GM18873 (cell line): Measurements from ENCODE around the gene PIWIL4.

Experiments
- ATAC-seq: cut with Tn5 transposase; IDR thresholded peaks from one replicate; pipeline ENCODE4 v1.9.1; 2021; ENCODE audit warnings: mild to moderate bottlenecking, moderate library complexity, moderate number of reproducible peaks; ENCODE audit not compliant: unreplicated experiment, low FRiP score

PIWIL4 gene

GRCh38 chr11:94567181-94567670, at the start of gene PIWIL4:
Gene PIWIL4 (plus strand): TSS chr11:94567368. CDS start chr11:94567519, 151 bp downstream.
- ATAC-seq: no peak

- ATAC-seq: no peak
Measured at GRCh38 chr11:94518300-94518699, 48.9 kb upstream of the PIWIL4 start.

DNA sequence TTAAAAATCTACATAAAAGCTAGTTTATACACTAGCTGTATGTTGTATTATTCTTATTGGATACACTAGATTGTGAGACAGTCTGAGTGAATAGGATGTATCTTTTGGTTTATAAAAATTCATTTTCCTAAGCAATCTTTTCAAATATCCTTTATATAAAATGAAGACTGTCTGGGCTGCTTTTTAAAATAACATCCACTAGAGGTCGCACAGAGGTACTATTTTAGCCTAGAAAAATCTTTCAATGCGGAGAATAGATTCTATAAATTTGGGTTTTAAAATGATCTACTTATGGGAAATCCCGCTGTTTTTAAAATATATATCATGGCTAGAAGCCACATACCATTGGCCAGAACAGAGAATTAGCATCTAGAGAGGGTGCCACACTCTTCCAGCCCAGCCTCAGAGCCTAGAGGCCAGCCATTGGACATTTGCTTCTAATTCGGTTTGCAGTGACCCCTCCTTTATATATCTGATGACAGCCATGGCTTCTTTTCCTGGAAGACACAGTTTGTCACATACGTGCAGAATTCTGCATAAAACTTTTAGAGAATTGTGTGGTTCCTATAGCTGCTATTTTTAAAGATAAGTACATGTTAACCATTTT, 47.6 kb upstream of the PIWIL4 start:
- no peak for ATAC-seq

- no peak for ATAC-seq
Measured at GRCh38 chr11:94521684-94522083, 45.5 kb upstream of the PIWIL4 start.

GRCh38 chr11:94524341-94524740, 42.8 kb upstream of the PIWIL4 start:
- ATAC-seq: no peak

DNA sequence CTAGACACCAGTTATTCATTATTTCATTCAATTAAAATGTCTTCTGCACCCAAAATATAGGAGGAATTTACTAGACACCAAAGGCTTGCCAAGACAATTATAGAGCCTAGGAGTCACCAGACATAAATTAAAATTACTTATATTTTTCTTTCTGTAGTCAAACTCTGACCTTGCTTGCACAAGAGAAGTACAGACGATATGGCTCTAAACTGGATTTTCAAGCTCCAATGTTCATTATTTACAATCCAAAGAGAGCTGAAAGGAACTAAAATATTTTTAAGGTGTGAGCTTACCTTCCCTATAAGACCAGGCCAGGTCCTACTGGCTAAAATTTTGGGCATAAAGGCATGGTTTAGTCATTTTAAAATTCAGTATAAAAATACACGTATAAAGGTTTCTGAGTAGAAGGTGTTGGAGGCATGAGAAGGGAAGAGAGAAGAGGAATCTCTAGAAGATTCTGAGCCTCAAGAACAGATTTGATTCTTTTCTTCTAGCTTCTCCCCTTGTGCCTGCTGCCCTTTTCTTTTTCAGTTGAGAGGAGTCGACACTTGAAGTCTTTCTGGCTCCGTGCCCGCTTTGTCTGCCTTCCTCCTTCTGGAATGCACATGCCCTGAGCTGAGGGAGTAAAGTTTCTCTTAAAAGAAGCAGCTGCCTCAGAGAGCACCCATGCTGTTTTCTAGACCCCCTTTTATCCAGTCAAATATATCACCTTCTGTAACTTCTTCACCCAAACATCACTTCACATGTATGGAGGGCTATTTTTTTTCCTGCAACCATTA, 41.4 kb upstream of the PIWIL4 start:
- ATAC-seq: no peak

DNA sequence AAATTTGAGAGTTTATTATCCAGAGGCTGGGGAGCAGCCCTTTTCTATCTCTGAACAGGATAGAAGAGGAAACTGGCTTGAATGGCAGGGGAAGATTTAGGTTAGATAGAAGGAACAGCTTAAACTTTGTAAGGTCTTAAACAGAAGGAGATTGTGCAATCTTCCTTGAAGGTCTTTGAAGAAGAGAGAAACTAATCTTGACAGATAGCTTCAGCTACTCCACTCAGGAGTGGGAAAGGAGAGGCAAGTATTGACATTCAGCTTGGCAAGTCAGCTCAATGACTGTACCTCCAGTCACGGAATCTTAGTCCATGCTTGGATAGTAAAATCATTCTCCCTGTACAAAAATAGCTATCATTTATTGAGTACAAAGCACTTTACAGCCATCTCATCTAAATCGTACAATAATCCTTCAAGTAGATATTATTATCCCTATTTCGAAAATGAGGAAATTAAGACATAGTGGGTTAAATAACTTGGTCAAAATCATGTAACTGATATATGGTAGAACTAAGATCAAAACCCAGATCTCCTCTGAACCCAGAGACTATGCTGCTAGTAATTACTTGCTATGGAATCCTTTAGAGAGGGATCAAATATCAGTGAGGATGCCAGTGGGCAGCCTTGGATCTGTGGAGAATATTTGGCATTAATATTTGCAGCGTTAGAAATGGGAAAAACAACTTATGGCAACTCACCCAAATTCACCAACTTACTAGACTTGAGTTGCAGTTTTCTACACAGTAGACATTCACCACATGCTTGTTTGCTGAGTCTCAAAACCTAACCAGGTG, 40.3 kb upstream of the PIWIL4 start:
- ATAC-seq: no peak

DNA sequence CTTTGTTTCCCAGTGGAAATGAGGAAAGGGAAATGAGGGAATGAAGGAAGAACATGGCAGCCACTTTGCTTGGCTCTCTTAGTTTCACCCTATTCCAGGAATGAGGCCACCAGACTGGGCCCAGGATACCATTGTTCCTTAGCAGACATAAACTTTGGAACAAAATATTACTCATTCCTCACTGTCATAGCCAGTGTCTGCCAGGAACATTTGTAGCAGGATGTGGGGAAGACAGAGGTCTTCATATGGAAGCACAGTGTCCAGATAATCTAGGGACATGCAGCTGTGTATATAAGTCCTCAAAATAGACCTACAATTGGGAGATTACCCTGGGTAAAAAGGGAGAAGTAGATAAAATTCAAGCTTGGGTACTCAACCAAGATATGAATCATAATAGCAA, 38.6 kb upstream of the PIWIL4 start:
- ATAC-seq: no peak

- ATAC-seq: no peak
Measured at GRCh38 chr11:94532211-94532610, 35.0 kb upstream of the PIWIL4 start.

GRCh38 chr11:94533206-94533605, 34.0 kb upstream of the PIWIL4 start:
- no peak for ATAC-seq

DNA sequence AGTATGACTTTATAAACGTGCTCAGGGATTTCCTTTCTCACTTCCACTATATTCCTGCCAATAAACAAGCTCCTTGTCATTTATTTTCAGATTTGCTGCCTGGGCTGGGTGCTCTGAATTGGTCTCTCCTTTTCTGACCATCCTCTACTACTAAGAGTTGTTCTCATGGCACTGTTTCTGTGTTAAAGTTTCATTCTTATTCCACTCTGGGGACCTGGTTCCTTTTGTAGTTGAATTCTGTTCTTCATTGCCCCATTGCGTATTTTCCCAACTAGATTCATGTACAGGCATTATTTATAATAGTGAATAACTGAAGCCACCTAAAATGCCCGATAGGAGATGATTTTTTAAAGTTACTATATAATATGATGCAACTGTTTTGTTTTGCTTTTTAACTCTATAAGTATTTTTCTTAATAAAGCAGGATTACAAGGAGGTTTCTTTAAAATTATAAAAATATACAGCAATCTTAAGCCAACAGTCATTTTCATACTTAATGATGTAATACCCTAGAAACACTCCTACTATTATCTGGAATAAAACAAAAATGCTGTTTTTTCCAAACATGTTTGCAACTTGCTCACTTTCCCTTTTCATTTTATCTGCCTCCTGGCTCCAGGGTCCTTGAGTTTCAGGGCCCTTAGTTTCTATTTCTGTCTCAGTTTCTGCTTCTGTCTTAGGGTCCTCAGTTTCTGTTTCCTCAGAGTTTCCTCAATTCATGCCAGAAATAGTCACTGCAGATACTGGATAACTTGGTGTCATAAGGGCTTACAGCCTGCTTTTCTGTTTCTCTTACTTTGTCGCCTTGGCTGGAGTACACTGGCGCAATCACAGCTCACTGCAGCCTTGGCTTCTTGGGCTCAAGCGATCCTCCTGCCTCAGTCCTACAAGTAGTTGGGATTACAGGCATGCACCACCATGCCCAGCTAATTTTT, 33.2 kb upstream of the PIWIL4 start:
- ATAC-seq: no peak

GRCh38 chr11:94536386-94536785, 30.8 kb upstream of the PIWIL4 start:
- ATAC-seq: no peak

GRCh38 chr11:94537031-94537600, 30.1 kb upstream of the PIWIL4 start:
- no peak for ATAC-seq

- no peak for ATAC-seq
Measured at GRCh38 chr11:94539420-94539819, 27.7 kb upstream of the PIWIL4 start.

DNA sequence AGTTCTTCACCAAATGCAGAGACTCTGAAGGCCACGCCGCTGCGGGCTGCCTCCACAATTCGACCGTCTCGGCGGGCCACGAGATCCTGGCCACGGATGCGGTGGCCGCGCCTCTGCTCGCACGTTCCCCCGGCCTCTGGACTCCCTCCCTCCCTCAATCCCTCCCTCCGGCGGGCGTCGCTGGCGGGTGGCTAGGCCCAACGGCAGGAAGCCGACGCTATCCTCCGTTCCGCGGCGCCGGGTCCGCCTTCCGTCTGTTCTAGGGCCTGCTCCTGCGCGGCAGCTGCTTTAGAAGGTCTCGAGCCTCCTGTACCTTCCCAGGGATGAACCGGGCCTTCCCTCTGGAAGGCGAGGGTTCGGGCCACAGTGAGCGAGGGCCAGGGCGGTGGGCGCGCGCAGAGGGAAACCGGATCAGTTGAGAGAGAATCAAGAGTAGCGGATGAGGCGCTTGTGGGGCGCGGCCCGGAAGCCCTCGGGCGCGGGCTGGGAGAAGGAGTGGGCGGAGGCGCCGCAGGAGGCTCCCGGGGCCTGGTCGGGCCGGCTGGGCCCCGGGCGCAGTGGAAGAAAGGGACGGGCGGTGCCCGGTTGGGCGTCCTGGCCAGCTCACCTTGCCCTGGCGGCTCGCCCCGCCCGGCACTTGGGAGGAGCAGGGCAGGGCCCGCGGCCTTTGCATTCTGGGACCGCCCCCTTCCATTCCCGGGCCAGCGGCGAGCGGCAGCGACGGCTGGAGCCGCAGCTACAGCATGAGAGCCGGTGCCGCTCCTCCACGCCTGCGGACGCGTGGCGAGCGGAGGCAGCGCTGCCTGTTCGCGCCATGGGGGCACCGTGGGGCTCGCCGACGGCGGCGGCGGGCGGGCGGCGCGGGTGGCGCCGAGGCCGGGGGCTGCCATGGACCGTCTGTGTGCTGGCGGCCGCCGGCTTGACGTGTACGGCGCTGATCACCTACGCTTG, 23.2 kb upstream of the PIWIL4 start, which contains the start of gene FUT4:
Gene FUT4 (plus strand): TSS at position 227 of the 951 bp plus-strand sequence. CDS start 213 bp downstream, at position 440.
- ATAC-seq: peak; percentile 86

DNA sequence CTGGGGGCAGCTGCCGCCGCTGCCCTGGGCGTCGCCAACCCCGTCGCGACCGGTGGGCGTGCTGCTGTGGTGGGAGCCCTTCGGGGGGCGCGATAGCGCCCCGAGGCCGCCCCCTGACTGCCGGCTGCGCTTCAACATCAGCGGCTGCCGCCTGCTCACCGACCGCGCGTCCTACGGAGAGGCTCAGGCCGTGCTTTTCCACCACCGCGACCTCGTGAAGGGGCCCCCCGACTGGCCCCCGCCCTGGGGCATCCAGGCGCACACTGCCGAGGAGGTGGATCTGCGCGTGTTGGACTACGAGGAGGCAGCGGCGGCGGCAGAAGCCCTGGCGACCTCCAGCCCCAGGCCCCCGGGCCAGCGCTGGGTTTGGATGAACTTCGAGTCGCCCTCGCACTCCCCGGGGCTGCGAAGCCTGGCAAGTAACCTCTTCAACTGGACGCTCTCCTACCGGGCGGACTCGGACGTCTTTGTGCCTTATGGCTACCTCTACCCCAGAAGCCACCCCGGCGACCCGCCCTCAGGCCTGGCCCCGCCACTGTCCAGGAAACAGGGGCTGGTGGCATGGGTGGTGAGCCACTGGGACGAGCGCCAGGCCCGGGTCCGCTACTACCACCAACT, 22.4 kb upstream of the PIWIL4 start:
- ATAC-seq: no peak

DNA sequence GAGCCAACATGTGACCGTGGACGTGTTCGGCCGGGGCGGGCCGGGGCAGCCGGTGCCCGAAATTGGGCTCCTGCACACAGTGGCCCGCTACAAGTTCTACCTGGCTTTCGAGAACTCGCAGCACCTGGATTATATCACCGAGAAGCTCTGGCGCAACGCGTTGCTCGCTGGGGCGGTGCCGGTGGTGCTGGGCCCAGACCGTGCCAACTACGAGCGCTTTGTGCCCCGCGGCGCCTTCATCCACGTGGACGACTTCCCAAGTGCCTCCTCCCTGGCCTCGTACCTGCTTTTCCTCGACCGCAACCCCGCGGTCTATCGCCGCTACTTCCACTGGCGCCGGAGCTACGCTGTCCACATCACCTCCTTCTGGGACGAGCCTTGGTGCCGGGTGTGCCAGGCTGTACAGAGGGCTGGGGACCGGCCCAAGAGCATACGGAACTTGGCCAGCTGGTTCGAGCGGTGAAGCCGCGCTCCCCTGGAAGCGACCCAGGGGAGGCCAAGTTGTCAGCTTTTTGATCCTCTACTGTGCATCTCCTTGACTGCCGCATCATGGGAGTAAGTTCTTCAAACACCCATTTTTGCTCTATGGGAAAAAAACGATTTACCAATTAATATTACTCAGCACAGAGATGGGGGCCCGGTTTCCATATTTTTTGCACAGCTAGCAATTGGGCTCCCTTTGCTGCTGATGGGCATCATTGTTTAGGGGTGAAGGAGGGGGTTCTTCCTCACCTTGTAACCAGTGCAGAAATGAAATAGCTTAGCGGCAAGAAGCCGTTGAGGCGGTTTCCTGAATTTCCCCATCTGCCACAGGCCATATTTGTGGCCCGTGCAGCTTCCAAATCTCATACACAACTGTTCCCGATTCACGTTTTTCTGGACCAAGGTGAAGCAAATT, 21.7 kb upstream of the PIWIL4 start:
- ATAC-seq: no peak
